Measurements from ENCODE around the gene DMD. TPM values are rescaled to one million over a fixed set of nuclear protein-coding genes. Genes with fewer than 3 reads are reported as not detected.

DMD gene
- total RNA-seq, 4 donors from 2014 or later, result 2.2 to 26.7 (median 7.8) TPM

GRCh38 chrX:31353095-31353494 is 1858.3 kb downstream of the DMD start:
- intact Hi-C loops (cut with DNase I), result no loop called here
- no peak for TF ChIP-seq POLR2A (IDR thresholded peaks at IDR 0.05)
- no peak for TF ChIP-seq CTCF (IDR thresholded peaks at IDR 0.05)
- no peak overlapping the region for H3K4me3 ChIP-seq
- DNase-seq, result no peak
- H3K9me3 ChIP-seq, result no peaks in the 10 kb centered on the region
- H3K27me3 ChIP-seq, result no peaks in the 10 kb centered on the region
- no peaks in the 10 kb centered on the region for H3K36me3 ChIP-seq
- WGBS, 2 donors, result 47 to 68% methylated on average over 4 of the region's 4 CpGs
- H3K27ac ChIP-seq, result no peak overlapping the region
- H3K4me1 ChIP-seq, result peaks cover 0 to 5% (median 0%) of the 10 kb centered on the region in 3 donors

- H3K27me3 ChIP-seq, result no peaks in the 10 kb centered on the region
- no peaks in the 10 kb centered on the region for H3K9me3 ChIP-seq
- H3K36me3 ChIP-seq, result no peaks in the 10 kb centered on the region
- 44 to 100% methylated on average over 1 of the region's 1 CpG for WGBS, 2 donors
- no peaks in the 10 kb centered on the region for H3K4me1 ChIP-seq
- TF ChIP-seq POLR2A (IDR thresholded peaks at IDR 0.05), result no peak
- no peak for TF ChIP-seq CTCF (IDR thresholded peaks at IDR 0.05)
- no peak overlapping the region for H3K4me3 ChIP-seq
- DNase-seq, result no peak
- intact Hi-C loops (cut with DNase I), result no loop called here
- H3K27ac ChIP-seq, result no peak overlapping the region
Observed at GRCh38 chrX:31350808-31351074, 1860.6 kb downstream of the DMD start.

GRCh38 chrX:31349515-31349914 is 1861.8 kb downstream of the DMD start:
- Histone ChIP-seq H3K27ac (no peak overlapping the region), H3K4me1 (no peaks in the 10 kb centered on the region), H3K36me3 (no peaks in the 10 kb centered on the region), H3K9me3 (no peaks in the 10 kb centered on the region), H3K4me3 (no peak overlapping the region), H3K27me3 (no peaks in the 10 kb centered on the region)
- 65 to 81% methylated on average over 3 to 4 of the region's 4 CpGs for WGBS, 2 donors
- TF ChIP-seq POLR2A (IDR thresholded peaks at IDR 0.05), result no peak
- DNase-seq, result no peak
- intact Hi-C loops (cut with DNase I), result no loop called here

GRCh38 chrX:31340587-31340986 is 1870.8 kb downstream of the DMD start:
- TF ChIP-seq CTCF (IDR thresholded peaks at IDR 0.05) (no peak), POLR2A (IDR thresholded peaks at IDR 0.05) (no peak)
- no peak for DNase-seq
- Histone ChIP-seq H3K27me3 (no peaks in the 10 kb centered on the region), H3K4me1 (no peaks in the 10 kb centered on the region), H3K27ac (no peak overlapping the region), H3K36me3 (no peaks in the 10 kb centered on the region), H3K4me3 (no peak overlapping the region), H3K9me3 (no peaks in the 10 kb centered on the region)
- intact Hi-C loops (cut with DNase I), result no loop called here
- WGBS, 2 donors, result 50 to 54% methylated on average over 4 of the region's 4 CpGs

- no peaks in the 10 kb centered on the region for H3K4me1 ChIP-seq
- H3K36me3 ChIP-seq, result no peaks in the 10 kb centered on the region
- no peak overlapping the region for H3K4me3 ChIP-seq
- no peak for DNase-seq
- H3K27me3 ChIP-seq, result no peaks in the 10 kb centered on the region
- intact Hi-C loops (cut with DNase I), result no loop called here
- TF ChIP-seq POLR2A (IDR thresholded peaks at IDR 0.05), result no peak
- no peak for TF ChIP-seq CTCF (IDR thresholded peaks at IDR 0.05)
- H3K27ac ChIP-seq, result no peak overlapping the region
- WGBS, 2 donors, result 13 to 50% methylated on average over 2 of the region's 2 CpGs
- no peaks in the 10 kb centered on the region for H3K9me3 ChIP-seq
Observed at GRCh38 chrX:31338991-31339350, 1872.4 kb downstream of the DMD start.

GRCh38 chrX:31337332-31337731 is 1874.0 kb downstream of the DMD start:
- Histone ChIP-seq H3K36me3 (no peaks in the 10 kb centered on the region), H3K4me3 (no peak overlapping the region), H3K9me3 (no peaks in the 10 kb centered on the region), H3K27me3 (no peaks in the 10 kb centered on the region), H3K27ac (peak overlapping the region in 1 of 4 donors; percentile 46), H3K4me1 (no peaks in the 10 kb centered on the region)
- WGBS, 2 donors, result 34 to 39% methylated on average over 2 of the region's 2 CpGs
- intact Hi-C loops (cut with DNase I), result no loop called here
- TF ChIP-seq POLR2A (IDR thresholded peaks at IDR 0.05) (no peak), CTCF (IDR thresholded peaks at IDR 0.05) (no peak)
- no peak for DNase-seq
